SU-DHL-6 (cell line): ENCODE results near the gene HMCES.
"Not testable (repeated sequence)": the region's sequence is repeated elsewhere in the genome, so short reads cannot be mapped to it uniquely, and the experiment has no call there.

Experiments
- H2AFZ ChIP-seq: fragments of 200-600 bp; sonication (generic); 2 replicates; pipeline ENCODE4 v1.6.1; 2014; ENCODE audit warnings: low read depth, mild to moderate bottlenecking, moderate library complexity, mixed read lengths, antibody characterized with exemption, low read length; ENCODE audit not compliant: severe bottlenecking
- H3F3A ChIP-seq: fragments of 200-600 bp; shearing (Covaris generic); 2 replicates; pipeline ENCODE4 v1.6.0; 2016; ENCODE audit warnings: antibody characterized with exemption, mild to moderate bottlenecking; ENCODE audit not compliant: insufficient read depth
- H3K27ac ChIP-seq: fragments of 200-600 bp; sonication (generic); 2 replicates; pipeline ENCODE4 v1.5.1; 2016; ENCODE audit warnings: low read depth, mild to moderate bottlenecking, low read length, moderate library complexity, mixed read lengths
- H3K27me3 ChIP-seq: fragments of 200-600 bp; sonication (generic), shearing (Covaris generic); 2 replicates; pipeline ENCODE4 v1.6.0; 2014; ENCODE audit warnings: mild to moderate bottlenecking, low read length
- H3K36me3 ChIP-seq: fragments of 200-600 bp; sonication (generic); 2 replicates; pipeline ENCODE4 v1.6.1; 2014; ENCODE audit warnings: mild to moderate bottlenecking, low read length, mixed read lengths
- H3K4me2 ChIP-seq: fragments of 300-600, 200-600 bp; shearing (Covaris generic), sonication (generic); 2 replicates; pipeline ENCODE4 v1.6.0; 2014; ENCODE audit warnings: low read length, low read depth, mild to moderate bottlenecking; ENCODE audit not compliant: poor library complexity, severe bottlenecking
- H3K4me3 ChIP-seq: fragments of 200-600 bp; sonication (generic); 2 replicates; pipeline ENCODE4 v1.5.1; 2014; ENCODE audit warnings: antibody characterized with exemption, low read length, mild to moderate bottlenecking, mixed read lengths; ENCODE audit not compliant: insufficient read depth, poor library complexity, severe bottlenecking
- H3K79me2 ChIP-seq: fragments of 200-600 bp; sonication (generic); 2 replicates; pipeline ENCODE4 v1.6.1; 2014; ENCODE audit warnings: mild to moderate bottlenecking, low read length, moderate library complexity; ENCODE audit not compliant: insufficient read depth
- H3K9ac ChIP-seq: fragments of 200-600 bp; sonication (generic); 2 replicates; pipeline ENCODE4 v1.7.0; 2014; ENCODE audit warnings: mild to moderate bottlenecking, low read length
- H3K9me2 ChIP-seq: fragments of 200-600 bp; sonication (generic); replicated peaks from 2 replicates; pipeline ENCODE4 v1.6.1; 2014; ENCODE audit warnings: low read length; ENCODE audit not compliant: insufficient read depth
- H3K9me3 ChIP-seq: fragments of 200-600 bp; sonication (generic); 2 replicates; pipeline ENCODE4 v1.6.1; 2014; ENCODE audit warnings: low read length, mixed read lengths; ENCODE audit not compliant: insufficient read depth
- H4K20me1 ChIP-seq: fragments of 200-600 bp; sonication (generic); 2 replicates; pipeline ENCODE4 v1.6.1; 2014; ENCODE audit warnings: low read depth, mild to moderate bottlenecking, antibody characterized with exemption, low read length, moderate library complexity, mixed read lengths
- EZH2phosphoT487 ChIP-seq: fragments of 200-600 bp; sonication (generic), shearing (Covaris generic); conservative IDR thresholded peaks from 2 replicates; pipeline ENCODE4 v1.6.1; 2018; ENCODE audit warnings: mild to moderate bottlenecking, antibody characterized with exemption, low read length, moderate library complexity, mixed read lengths
- TF ChIP-seq, protein P1 (sequence below): fragments of 200-600 bp; sonication (generic); IDR thresholded peaks from one replicate; pipeline ENCODE4 v1.5.1; 2017; ENCODE audit warnings: antibody characterized with exemption, mild to moderate bottlenecking, low read length, moderate library complexity; ENCODE audit not compliant: insufficient read depth, poor library complexity, severe bottlenecking

Gene HMCES

GRCh38 chr3:129347458-129347845, 68.8 kb downstream of the HMCES start:
- Histone ChIP-seq H3K9me2 (no peaks in the 10 kb centered on the region), H3K27me3 (no peaks in the 10 kb centered on the region), H4K20me1 (no peaks in the 10 kb centered on the region), H3K4me2 (no peak overlapping the region), H3K79me2 (no peaks in the 10 kb centered on the region), H3K36me3 (no peaks in the 10 kb centered on the region), H3F3A (no peaks in the 10 kb centered on the region), H2AFZ (no peak overlapping the region), H3K27ac (no peak overlapping the region), H3K9me3 (no peaks in the 10 kb centered on the region), H3K9ac (no peak overlapping the region), H3K4me3 (no peak overlapping the region)
- TF ChIP-seq EZH2phosphoT487, result no peak
- TF ChIP-seq, protein P1, sequence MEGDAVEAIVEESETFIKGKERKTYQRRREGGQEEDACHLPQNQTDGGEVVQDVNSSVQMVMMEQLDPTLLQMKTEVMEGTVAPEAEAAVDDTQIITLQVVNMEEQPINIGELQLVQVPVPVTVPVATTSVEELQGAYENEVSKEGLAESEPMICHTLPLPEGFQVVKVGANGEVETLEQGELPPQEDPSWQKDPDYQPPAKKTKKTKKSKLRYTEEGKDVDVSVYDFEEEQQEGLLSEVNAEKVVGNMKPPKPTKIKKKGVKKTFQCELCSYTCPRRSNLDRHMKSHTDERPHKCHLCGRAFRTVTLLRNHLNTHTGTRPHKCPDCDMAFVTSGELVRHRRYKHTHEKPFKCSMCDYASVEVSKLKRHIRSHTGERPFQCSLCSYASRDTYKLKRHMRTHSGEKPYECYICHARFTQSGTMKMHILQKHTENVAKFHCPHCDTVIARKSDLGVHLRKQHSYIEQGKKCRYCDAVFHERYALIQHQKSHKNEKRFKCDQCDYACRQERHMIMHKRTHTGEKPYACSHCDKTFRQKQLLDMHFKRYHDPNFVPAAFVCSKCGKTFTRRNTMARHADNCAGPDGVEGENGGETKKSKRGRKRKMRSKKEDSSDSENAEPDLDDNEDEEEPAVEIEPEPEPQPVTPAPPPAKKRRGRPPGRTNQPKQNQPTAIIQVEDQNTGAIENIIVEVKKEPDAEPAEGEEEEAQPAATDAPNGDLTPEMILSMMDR, result no peak

GRCh38 chr3:129348734-129349133, 70.1 kb downstream of the HMCES start:
- no peaks in the 10 kb centered on the region for H3K79me2 ChIP-seq
- no peaks in the 10 kb centered on the region for H3K36me3 ChIP-seq
- no peaks in the 10 kb centered on the region for H3K9me2 ChIP-seq
- no peak overlapping the region for H2AFZ ChIP-seq
- TF ChIP-seq, protein P1, result no peak
- TF ChIP-seq EZH2phosphoT487, result no peak
- H3K9me3 ChIP-seq, result no peaks in the 10 kb centered on the region
- H4K20me1 ChIP-seq, result no peaks in the 10 kb centered on the region
- no peaks in the 10 kb centered on the region for H3F3A ChIP-seq
- H3K27me3 ChIP-seq, result no peaks in the 10 kb centered on the region
- no peak overlapping the region for H3K27ac ChIP-seq
- H3K4me3 ChIP-seq, result no peak overlapping the region
- no peak overlapping the region for H3K4me2 ChIP-seq
- H3K9ac ChIP-seq, result no peak overlapping the region

- not testable (repeated sequence) for H4K20me1 ChIP-seq, H3K79me2 ChIP-seq, H3K27ac ChIP-seq, H3F3A ChIP-seq, H3K36me3 ChIP-seq, H3K9ac ChIP-seq, H3K27me3 ChIP-seq, H3K4me2 ChIP-seq, H3K4me3 ChIP-seq, H2AFZ ChIP-seq, H3K9me3 ChIP-seq, H3K9me2 ChIP-seq
These were observed 70.5 kb downstream of the HMCES start for GRCh38 chr3:129349169-129349568.

DNA sequence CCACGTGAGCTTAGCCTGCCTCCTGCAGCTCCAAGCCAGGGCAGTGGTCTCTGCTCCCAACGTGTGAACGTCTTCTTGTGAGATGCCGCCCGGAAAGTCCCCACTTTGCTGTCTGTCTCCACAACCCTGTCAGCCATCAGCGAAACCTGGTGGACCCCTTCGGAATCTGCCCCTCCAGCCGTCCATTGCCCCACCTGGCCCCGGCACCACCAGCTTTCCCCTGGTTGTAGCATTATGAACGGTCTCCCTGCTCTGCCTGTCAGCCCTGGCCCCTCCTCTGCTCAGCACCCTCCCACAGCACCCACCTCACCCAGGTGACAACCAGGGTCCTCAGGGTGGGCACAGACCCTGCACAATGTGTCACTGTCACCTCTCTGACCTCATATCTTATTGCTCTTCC, 71.1 kb downstream of the HMCES start:
- H3K9me2 ChIP-seq, result no peaks in the 10 kb centered on the region
- no peak overlapping the region for H3K4me3 ChIP-seq
- H3K79me2 ChIP-seq, result no peaks in the 10 kb centered on the region
- TF ChIP-seq, protein P1, result no peak
- no peak for TF ChIP-seq EZH2phosphoT487
- no peaks in the 10 kb centered on the region for H4K20me1 ChIP-seq
- no peaks in the 10 kb centered on the region for H3K27me3 ChIP-seq
- H3K4me2 ChIP-seq, result no peak overlapping the region
- no peaks in the 10 kb centered on the region for H3K9me3 ChIP-seq
- no peak overlapping the region for H2AFZ ChIP-seq
- no peak overlapping the region for H3K9ac ChIP-seq
- no peaks in the 10 kb centered on the region for H3K36me3 ChIP-seq
- no peaks in the 10 kb centered on the region for H3F3A ChIP-seq
- H3K27ac ChIP-seq, result no peak overlapping the region
